HG02571 (cell line): Measurements from ENCODE around the gene ZNF112.

Experiments
- ATAC-seq: cut with Tn5 transposase; IDR thresholded peaks from one replicate; pipeline ENCODE4 v1.9.1; 2021; ENCODE audit warnings: mild to moderate bottlenecking, moderate library complexity; ENCODE audit not compliant: unreplicated experiment

Gene ZNF112

GRCh38 chr19:44284968-44285367 is 71.5 kb downstream of the ZNF112 start:
- no peak for ATAC-seq

- ATAC-seq = no peak
Measured at GRCh38 chr19:44282846-44283245, 73.6 kb downstream of the ZNF112 start.

GRCh38 chr19:44280916-44281315 is 75.6 kb downstream of the ZNF112 start:
- ATAC-seq = no peak

GRCh38 chr19:44278181-44278690 is 78.2 kb downstream of the ZNF112 start:
- no peak for ATAC-seq

- ATAC-seq = no peak
Measured at GRCh38 chr19:44277331-44277730, 79.1 kb downstream of the ZNF112 start.
